ENCODE results near the gene CTIF.

The CTIF gene

GRCh38 chr18:48754993-48755473, 216.2 kb downstream of the CTIF start:
- no peaks in the 10 kb centered on the region for H3K27me3 ChIP-seq (ENCODE audit: control insufficient read depth, insufficient read depth, low read length)
- H3K9me3 ChIP-seq (ENCODE audit: control insufficient read depth, low read length) = no peaks in the 10 kb centered on the region
- no peak overlapping the region for H2AFZ ChIP-seq
- no peak overlapping the region for H3K27ac ChIP-seq
- no peaks in the 10 kb centered on the region for H3K4me1 ChIP-seq
- TF ChIP-seq CTCF (IDR thresholded peaks at IDR 0.05) = no peak
- H3K4me3 ChIP-seq (ENCODE audit: low read depth, low read length) = no peak overlapping the region
- H3K36me3 ChIP-seq (ENCODE audit: control insufficient read depth, insufficient read depth, low read length) = no peaks in the 10 kb centered on the region
- H3K4me2 ChIP-seq (ENCODE audit: low read length) = no peak overlapping the region
- no peaks in the 10 kb centered on the region for H3K79me2 ChIP-seq
- H3K9ac ChIP-seq = no peak overlapping the region

GRCh38 chr18:48756511-48757226, 217.8 kb downstream of the CTIF start:
- no peaks in the 10 kb centered on the region for H3K27me3 ChIP-seq (ENCODE audit: control insufficient read depth, insufficient read depth, low read length)
- no peak for TF ChIP-seq CTCF (IDR thresholded peaks at IDR 0.05)
- no peak overlapping the region for H3K4me3 ChIP-seq (ENCODE audit: low read depth, low read length)
- H3K27ac ChIP-seq = no peak overlapping the region
- H3K9ac ChIP-seq = no peak overlapping the region
- H3K36me3 ChIP-seq (ENCODE audit: control insufficient read depth, insufficient read depth, low read length) = no peaks in the 10 kb centered on the region
- no peaks in the 10 kb centered on the region for H3K79me2 ChIP-seq
- no peaks in the 10 kb centered on the region for H3K9me3 ChIP-seq (ENCODE audit: control insufficient read depth, low read length)
- no peaks in the 10 kb centered on the region for H3K4me1 ChIP-seq
- H2AFZ ChIP-seq = no peak overlapping the region
- H3K4me2 ChIP-seq (ENCODE audit: low read length) = no peak overlapping the region

- Histone ChIP-seq H3K9ac (no peak overlapping the region), H3K36me3 (ENCODE audit: control insufficient read depth, insufficient read depth, low read length) (no peaks in the 10 kb centered on the region), H3K27ac (no peak overlapping the region), H3K4me1 (no peaks in the 10 kb centered on the region), H3K9me3 (ENCODE audit: control insufficient read depth, low read length) (no peaks in the 10 kb centered on the region), H3K79me2 (no peaks in the 10 kb centered on the region), H3K27me3 (ENCODE audit: control insufficient read depth, insufficient read depth, low read length) (no peaks in the 10 kb centered on the region), H3K4me3 (ENCODE audit: low read depth, low read length) (no peak overlapping the region), H2AFZ (no peak overlapping the region), H3K4me2 (ENCODE audit: low read length) (no peak overlapping the region)
- no peak for TF ChIP-seq CTCF (IDR thresholded peaks at IDR 0.05)
These were observed 218.5 kb downstream of the CTIF start for GRCh38 chr18:48757367-48757766.

GRCh38 chr18:48757906-48758305, 219.1 kb downstream of the CTIF start:
- no peaks in the 10 kb centered on the region for H3K9me3 ChIP-seq (ENCODE audit: control insufficient read depth, low read length)
- H3K27me3 ChIP-seq (ENCODE audit: control insufficient read depth, insufficient read depth, low read length) = no peaks in the 10 kb centered on the region
- no peaks in the 10 kb centered on the region for H3K79me2 ChIP-seq
- no peak overlapping the region for H3K4me2 ChIP-seq (ENCODE audit: low read length)
- no peaks in the 10 kb centered on the region for H3K36me3 ChIP-seq (ENCODE audit: control insufficient read depth, insufficient read depth, low read length)
- no peak overlapping the region for H3K9ac ChIP-seq
- no peak for TF ChIP-seq CTCF (IDR thresholded peaks at IDR 0.05)
- H3K4me3 ChIP-seq (ENCODE audit: low read depth, low read length) = no peak overlapping the region
- H3K27ac ChIP-seq = no peak overlapping the region
- H3K4me1 ChIP-seq = no peaks in the 10 kb centered on the region
- no peak overlapping the region for H2AFZ ChIP-seq

GRCh38 chr18:48761582-48761981, 222.8 kb downstream of the CTIF start:
- Histone ChIP-seq H3K9ac (no peak overlapping the region), H3K36me3 (ENCODE audit: control insufficient read depth, insufficient read depth, low read length) (no peaks in the 10 kb centered on the region)
- no peak for TF ChIP-seq CTCF (IDR thresholded peaks at IDR 0.05)

More at GRCh38 chr18:48761582-48761981, 222.8 kb downstream of the CTIF start:
- no peaks in the 10 kb centered on the region for H3K79me2 ChIP-seq
- no peaks in the 10 kb centered on the region for H3K27me3 ChIP-seq (ENCODE audit: control insufficient read depth, insufficient read depth, low read length)
- H3K9me3 ChIP-seq (ENCODE audit: control insufficient read depth, low read length) = no peaks in the 10 kb centered on the region
- H3K27ac ChIP-seq = no peak overlapping the region
- H3K4me2 ChIP-seq (ENCODE audit: low read length) = no peak overlapping the region
- H2AFZ ChIP-seq = no peak overlapping the region
- H3K4me1 ChIP-seq = no peaks in the 10 kb centered on the region
- no peak overlapping the region for H3K4me3 ChIP-seq (ENCODE audit: low read depth, low read length)
